ENCODE results near the gene TGM5. TPM values are rescaled to one million over a fixed set of nuclear protein-coding genes. Genes with fewer than 3 reads are reported as not detected.

TGM5 gene
- total RNA-seq, 5 donors from 2014 or later (not counting 1 experiment from before 2014, with no cell fraction given), result not detected

GRCh38 chr15:43225201-43225949, 41.4 kb downstream of the TGM5 start:
- WGBS (ENCODE audit: insufficient coverage), result 69% methylated on average over 9 of the region's 16 CpGs
- no peaks in the 10 kb centered on the region for H3K9me3 Mint-ChIP-seq
- peaks cover 6 to 10% (median 7%) of the 10 kb centered on the region in 3 donors for H3K4me1 Mint-ChIP-seq
- H3K9me3 ChIP-seq, result no peaks in the 10 kb centered on the region
- H3K4me3 Mint-ChIP-seq, result peak overlapping the region in 2 of 3 donors; percentile 6 to 32
- H3K27me3 Mint-ChIP-seq, result peaks cover 9 to 19% of the 10 kb centered on the region in 2 donors
- H3K4me1 ChIP-seq (ENCODE audit: control insufficient read depth in 1 of 2, extremely low read depth in 1 of 2, insufficient read depth in 2 of 2, low read length in 2 of 2), result peaks cover 0 to 7% of the 10 kb centered on the region in 2 experiments
- no peaks in the 10 kb centered on the region for H3K36me3 Mint-ChIP-seq
- CTCF ChIA-PET, result interaction anchor here (0.6 to 2.8 kb wide), 15 partner anchors 9 to 1613 kb away, joined by 3 to 60 read pairs (median 4); no protein-coding TSS in a partner anchor
- no peak overlapping the region for H3K27ac Mint-ChIP-seq
- ATAC-seq (replicated peaks in 1 of 4) (peak; percentile 76 to 86 (median 82)), DNase-seq (peak in 26 of 35 experiments; percentile 8 to 76 (median 26))
- H3K27me3 ChIP-seq (replicated peaks in 1 of 2; ENCODE audit: control insufficient read depth in 2 of 2, extremely low read depth in 1 of 2, insufficient read depth in 2 of 2, low read length in 1 of 2), result peaks cover 0 to 8% of the 10 kb centered on the region in 2 experiments
- H3K36me3 ChIP-seq (ENCODE audit: control insufficient read depth in 2 of 2, extremely low read depth in 1 of 2, insufficient read depth in 1 of 2, low read length in 1 of 2), result no peaks in the 10 kb centered on the region
- POLR2A ChIA-PET, result interaction anchor here (0.5 to 0.8 kb wide), 3 partner anchors 152 to 1383 kb away, joined by 3 read pairs; no protein-coding TSS in a partner anchor
- H3K27ac ChIP-seq (ENCODE audit: low read length), result no peak overlapping the region
- H3K4me3 ChIP-seq (ENCODE audit: control insufficient read depth in 1 of 2, extremely low read depth in 1 of 2, low read length in 1 of 2), result no peak overlapping the region

GRCh38 chr15:43221422-43221821, 45.3 kb downstream of the TGM5 start:
- H3K4me3 ChIP-seq (ENCODE audit: control insufficient read depth in 1 of 2, extremely low read depth in 1 of 2, low read length in 1 of 2), result no peak overlapping the region
- CTCF ChIA-PET, result interaction anchor here in 1 of 2 donors (0.7 kb wide), 1 partner anchor 64 kb away, joined by 3 read pairs; no protein-coding TSS in a partner anchor
- H3K4me3 Mint-ChIP-seq, result no peak overlapping the region
- H3K4me1 Mint-ChIP-seq, result peaks cover 6 to 10% (median 7%) of the 10 kb centered on the region in 3 donors
- H3K36me3 Mint-ChIP-seq, result no peaks in the 10 kb centered on the region
- no peak overlapping the region for H3K27ac Mint-ChIP-seq
- no CpG with 5 or more reads among the region's 1 CpG for WGBS (ENCODE audit: insufficient coverage)
- peaks cover 0 to 7% of the 10 kb centered on the region in 2 experiments for H3K4me1 ChIP-seq (ENCODE audit: control insufficient read depth in 1 of 2, extremely low read depth in 1 of 2, insufficient read depth in 2 of 2, low read length in 2 of 2)
- POLR2A ChIA-PET, result no interaction called here
- no peaks in the 10 kb centered on the region for H3K9me3 Mint-ChIP-seq
- H3K9me3 ChIP-seq, result no peaks in the 10 kb centered on the region
- no peak overlapping the region for H3K27ac ChIP-seq (ENCODE audit: low read length)
- H3K27me3 Mint-ChIP-seq, result peaks cover 9 to 16% of the 10 kb centered on the region in 2 donors
- H3K27me3 ChIP-seq (replicated peaks in 1 of 2; ENCODE audit: control insufficient read depth in 2 of 2, extremely low read depth in 1 of 2, insufficient read depth in 2 of 2, low read length in 1 of 2), result peaks cover 0 to 19% of the 10 kb centered on the region in 2 experiments
- DNase-seq (no peak), ATAC-seq (replicated peaks in 1 of 4) (no peak)
- H3K36me3 ChIP-seq (ENCODE audit: control insufficient read depth in 2 of 2, extremely low read depth in 1 of 2, insufficient read depth in 1 of 2, low read length in 1 of 2), result no peaks in the 10 kb centered on the region

DNA sequence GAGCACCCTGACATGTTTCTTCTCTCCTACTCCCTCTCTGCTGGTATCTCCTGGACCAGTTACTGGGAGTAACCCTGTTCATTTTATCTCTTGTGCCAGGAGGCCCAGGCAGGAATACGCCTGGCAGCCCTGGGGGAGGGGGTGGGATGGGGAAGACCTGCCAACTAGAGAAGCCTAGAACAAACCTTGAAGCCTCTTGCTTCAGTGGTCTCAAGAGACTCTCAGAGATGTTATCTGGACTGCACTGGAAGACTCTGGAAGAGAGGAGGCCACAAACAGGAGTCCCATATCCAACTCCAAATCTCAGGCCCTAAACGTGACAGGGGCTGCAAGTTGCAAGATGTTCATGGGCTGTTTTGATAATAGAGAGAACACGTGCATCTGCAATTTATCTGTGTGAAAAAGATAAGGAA, 45.7 kb downstream of the TGM5 start, which contains the start of gene EPB42:
EPB42 (minus strand) TSS at position 28 of the 413 bp plus-strand sequence. CDS start 193 bp downstream, outside the sequence.
- Mint-ChIP-seq H3K4me3 (no peak within 1 kb of the TSS), H3K27ac (no peak within 1 kb of the TSS), H3K9me3 (no peaks in the 10 kb centered on the region), H3K27me3 (peaks cover 9 to 16% of the 10 kb centered on the region in 2 donors), H3K36me3 (no peaks in the 10 kb centered on the region), H3K4me1 (peaks cover 6 to 9% (median 7%) of the 10 kb centered on the region in 3 donors)
- H3K4me3 ChIP-seq (ENCODE audit: control insufficient read depth in 1 of 2, extremely low read depth in 1 of 2, low read length in 1 of 2), result no peak within 1 kb of the TSS
- ChIA-PET CTCF (no interaction called here), POLR2A (no interaction called here)
- H3K27ac ChIP-seq (ENCODE audit: low read length), result no peak within 1 kb of the TSS
- DNase-seq (no peak), ATAC-seq (replicated peaks in 1 of 4) (no peak)
- peaks cover 0 to 19% of the 10 kb centered on the region in 2 experiments for H3K27me3 ChIP-seq (replicated peaks in 1 of 2; ENCODE audit: control insufficient read depth in 2 of 2, extremely low read depth in 1 of 2, insufficient read depth in 2 of 2, low read length in 1 of 2)
- no peaks in the 10 kb centered on the region for H3K9me3 ChIP-seq
- H3K4me1 ChIP-seq (ENCODE audit: control insufficient read depth in 1 of 2, extremely low read depth in 1 of 2, insufficient read depth in 2 of 2, low read length in 2 of 2), result peaks cover 0 to 7% of the 10 kb centered on the region in 2 experiments
- 100% methylated on average over 1 of the region's 3 CpGs for WGBS (ENCODE audit: insufficient coverage)
- H3K36me3 ChIP-seq (ENCODE audit: control insufficient read depth in 2 of 2, extremely low read depth in 1 of 2, insufficient read depth in 1 of 2, low read length in 1 of 2), result no peaks in the 10 kb centered on the region

DNA sequence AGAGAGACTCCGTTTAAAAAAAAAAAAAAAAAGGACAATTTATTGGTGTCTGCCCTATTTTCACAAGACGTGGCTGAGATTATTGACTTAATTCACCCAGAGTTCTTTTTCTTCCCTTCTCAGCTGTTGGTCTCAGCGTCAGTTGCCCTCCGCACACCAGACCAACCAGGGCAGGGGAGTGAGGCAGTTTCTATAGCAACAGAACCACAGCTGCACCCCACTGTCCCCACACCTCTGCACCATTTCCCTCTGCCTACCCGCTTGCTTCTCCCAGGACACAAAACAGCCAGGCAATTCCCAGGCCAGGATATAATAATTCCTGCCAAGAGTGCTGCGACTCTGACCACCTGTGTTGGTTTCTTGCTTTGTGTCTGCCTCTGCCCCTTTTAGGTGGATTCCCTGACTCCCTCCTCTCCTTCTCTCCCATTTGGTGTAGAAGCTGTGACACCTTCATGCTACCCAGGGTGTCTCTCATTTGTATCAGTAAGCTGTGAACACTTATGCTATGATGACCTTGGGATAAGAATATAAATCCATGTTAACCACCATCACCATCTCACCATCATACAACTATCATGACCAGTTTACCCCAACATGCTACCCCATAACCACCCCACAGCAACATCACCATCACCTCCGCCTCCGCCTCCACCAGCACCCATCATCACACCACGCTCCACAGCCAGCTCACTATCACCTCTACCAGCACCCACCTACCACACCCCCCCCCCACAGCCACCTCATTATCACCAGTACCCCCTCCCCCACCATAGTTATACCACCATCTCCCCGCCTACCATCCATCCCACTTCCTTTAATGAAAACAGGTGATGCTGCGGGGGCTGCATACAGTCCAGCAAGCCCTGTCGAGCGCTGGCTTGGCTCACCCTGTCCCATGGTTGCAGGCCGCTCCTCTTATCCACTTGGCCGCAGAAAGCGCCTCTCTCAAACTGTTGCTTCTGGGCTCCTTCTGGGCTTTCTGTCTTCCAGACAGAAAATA, 46.5 kb downstream of the TGM5 start:
- Mint-ChIP-seq H3K4me3 (no peak overlapping the region), H3K27me3 (peaks cover 4 to 9% of the 10 kb centered on the region in 2 donors), H3K9me3 (no peaks in the 10 kb centered on the region), H3K27ac (no peak overlapping the region), H3K4me1 (peaks cover 0 to 1% (median 0%) of the 10 kb centered on the region in 3 donors), H3K36me3 (no peaks in the 10 kb centered on the region)
- 76% methylated on average over 13 of the region's 16 CpGs for WGBS (ENCODE audit: insufficient coverage)
- H3K27me3 ChIP-seq (replicated peaks in 1 of 2; ENCODE audit: control insufficient read depth in 2 of 2, extremely low read depth in 1 of 2, insufficient read depth in 2 of 2, low read length in 1 of 2), result peaks cover 0 to 14% of the 10 kb centered on the region in 2 experiments
- CTCF ChIA-PET, result interaction anchor here in 1 of 2 donors (0.7 kb wide), 1 partner anchor 60 kb away, joined by 4 read pairs; no protein-coding TSS in a partner anchor
- H3K4me1 ChIP-seq (ENCODE audit: control insufficient read depth in 1 of 2, extremely low read depth in 1 of 2, insufficient read depth in 2 of 2, low read length in 2 of 2), result peaks cover 0 to under 1% of the 10 kb centered on the region in 2 experiments
- ATAC-seq (replicated peaks in 1 of 4), result no peak
- H3K4me3 ChIP-seq (ENCODE audit: control insufficient read depth in 1 of 2, extremely low read depth in 1 of 2, low read length in 1 of 2), result no peak overlapping the region
- no peaks in the 10 kb centered on the region for H3K36me3 ChIP-seq (ENCODE audit: control insufficient read depth in 2 of 2, extremely low read depth in 1 of 2, insufficient read depth in 1 of 2, low read length in 1 of 2)
- POLR2A ChIA-PET, result no interaction called here
- no peak for DNase-seq
- H3K27ac ChIP-seq (ENCODE audit: low read length), result no peak overlapping the region
- H3K9me3 ChIP-seq, result no peaks in the 10 kb centered on the region

- H3K9me3 Mint-ChIP-seq, result no peaks in the 10 kb centered on the region
- 95% methylated on average over 3 of the region's 13 CpGs for WGBS (ENCODE audit: insufficient coverage)
- CTCF ChIA-PET, result no interaction called here
Measured at GRCh38 chr15:43218908-43219706, 47.6 kb downstream of the TGM5 start.

More at GRCh38 chr15:43218908-43219706, 47.6 kb downstream of the TGM5 start:
- Histone ChIP-seq H3K4me1 (ENCODE audit: control insufficient read depth in 1 of 2, extremely low read depth in 1 of 2, insufficient read depth in 2 of 2, low read length in 2 of 2) (no peaks in the 10 kb centered on the region), H3K27ac (ENCODE audit: low read length) (no peak overlapping the region), H3K9me3 (no peaks in the 10 kb centered on the region), H3K36me3 (ENCODE audit: control insufficient read depth in 2 of 2, extremely low read depth in 1 of 2, insufficient read depth in 1 of 2, low read length in 1 of 2) (no peaks in the 10 kb centered on the region), H3K27me3 (replicated peaks in 1 of 2; ENCODE audit: control insufficient read depth in 2 of 2, extremely low read depth in 1 of 2, insufficient read depth in 2 of 2, low read length in 1 of 2) (peaks cover 0 to 10% of the 10 kb centered on the region in 2 experiments), H3K4me3 (ENCODE audit: control insufficient read depth in 1 of 2, extremely low read depth in 1 of 2, low read length in 1 of 2) (no peak overlapping the region)
- POLR2A ChIA-PET, result no interaction called here
- ATAC-seq (replicated peaks in 1 of 4), result no peak
- Mint-ChIP-seq H3K27me3 (peaks cover 4 to 7% of the 10 kb centered on the region in 2 donors), H3K27ac (no peak overlapping the region), H3K4me3 (no peak overlapping the region), H3K36me3 (no peaks in the 10 kb centered on the region), H3K4me1 (no peaks in the 10 kb centered on the region)
- peak in 2 of 35 experiments; percentile 4 to 17 for DNase-seq

Measured in T-cell (primary cell).